Neural crest cell (in vitro differentiated cells): ENCODE data around the gene ECE1. TPM values are rescaled to one million over a fixed set of nuclear protein-coding genes. Genes with fewer than 3 reads are reported as not detected.

Experiments
- DNase-seq: peaks from one replicate; pipeline ENCODE4 v3.0.0; 2021; ENCODE audit warnings: low read depth, mixed read lengths, low spot score
- H3K27ac Mint-ChIP-seq: one replicate; pipeline ENCODE4 v1.8.0; 2021; ENCODE audit warnings: mild to moderate bottlenecking, mixed read lengths; ENCODE audit not compliant: unreplicated experiment
- H3K27me3 Mint-ChIP-seq: 2 replicates; pipeline ENCODE4 v1.8.0; 2021; ENCODE audit warnings: low read depth, mild to moderate bottlenecking, mixed read lengths
- H3K36me3 Mint-ChIP-seq: 2 replicates; pipeline ENCODE4 v1.8.0; 2021; ENCODE audit warnings: low read depth, mild to moderate bottlenecking, mixed read lengths
- H3K4me1 Mint-ChIP-seq: 2 replicates; pipeline ENCODE4 v1.8.0; 2021; ENCODE audit warnings: mixed read lengths
- H3K4me3 Mint-ChIP-seq: one replicate; pipeline ENCODE4 v1.8.0; 2021; ENCODE audit warnings: mild to moderate bottlenecking, mixed read lengths
- H3K9me3 Mint-ChIP-seq: 2 replicates; pipeline ENCODE4 v1.8.0; 2021; ENCODE audit warnings: mixed read lengths
- CTCF ChIP-seq: fragments of 200-600 bp; sonication (generic); conservative IDR thresholded peaks from 2 replicates; pipeline ENCODE4 v1.5.0; 2021; ENCODE audit warnings: antibody characterized with exemption, mild to moderate bottlenecking
- total RNA-seq: library from RNA; stranded (reverse); gene quantifications from 2 replicates; pipeline ENCODE4 v1.2.1, GENCODE V29; 2021

Gene ECE1
- total RNA-seq, 1 donor from 2014 or later: 40.3 TPM

DNA sequence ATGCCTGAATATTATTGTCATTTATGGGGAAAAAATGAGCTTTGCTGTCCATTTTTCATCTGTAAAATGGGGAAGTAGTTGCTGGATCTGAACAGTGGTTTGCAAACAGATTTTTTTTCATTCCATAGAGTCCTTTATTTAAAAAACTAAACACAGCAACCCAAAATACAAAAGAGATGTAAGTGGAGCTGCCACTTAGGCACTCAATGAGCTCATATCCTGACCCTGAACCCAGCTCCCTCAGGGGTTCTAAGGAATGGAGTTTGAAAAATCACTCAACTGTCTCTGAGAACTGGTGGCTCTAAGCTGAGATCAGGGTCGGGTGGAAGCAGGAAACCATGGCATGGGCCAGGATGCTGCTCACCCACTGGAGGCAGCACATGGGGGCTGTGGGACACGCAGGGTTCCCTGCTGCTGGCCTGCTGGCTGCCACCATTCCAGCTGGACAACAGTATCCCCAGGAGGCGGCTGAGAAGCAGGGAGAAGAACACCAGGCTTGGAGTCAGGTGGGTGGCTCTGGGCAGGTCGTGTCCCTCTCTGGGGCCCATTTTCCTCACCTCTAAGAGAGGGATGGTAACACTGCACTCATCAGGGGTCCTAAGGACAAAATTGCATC, 9.6 kb upstream of the ECE1 start:
- Mint-ChIP-seq H3K4me3 (no peak overlapping the region), H3K27ac (no peak overlapping the region), H3K9me3 (no peaks in the 10 kb centered on the region), H3K36me3 (no peaks in the 10 kb centered on the region), H3K27me3 (no peaks in the 10 kb centered on the region), H3K4me1 (peaks cover 15% of the 10 kb centered on the region)
- DNase-seq: no peak
- no peak for TF ChIP-seq CTCF

DNA sequence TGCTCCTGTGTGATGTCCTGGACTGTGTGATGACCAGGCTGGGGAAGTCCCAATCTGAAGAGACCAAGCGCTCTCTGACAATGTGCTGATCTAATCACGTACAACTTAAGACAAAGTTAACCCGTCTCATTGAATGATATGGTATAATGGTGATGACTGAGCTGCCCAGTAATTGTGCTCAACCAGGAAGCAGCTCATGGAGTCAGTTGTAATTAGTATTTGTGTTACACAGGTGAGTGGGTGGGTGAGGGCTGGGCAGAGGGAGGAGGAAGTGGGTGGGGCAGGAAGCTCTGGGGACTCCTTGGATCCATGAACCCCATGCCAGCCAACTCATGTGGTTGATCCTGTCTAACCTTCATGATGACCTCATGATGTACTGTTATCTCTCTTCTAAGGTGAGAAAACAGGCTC, 8.7 kb upstream of the ECE1 start:
- Mint-ChIP-seq H3K27ac (no peak overlapping the region), H3K27me3 (no peaks in the 10 kb centered on the region), H3K4me1 (peaks cover 19% of the 10 kb centered on the region), H3K4me3 (no peak overlapping the region), H3K9me3 (no peaks in the 10 kb centered on the region), H3K36me3 (no peaks in the 10 kb centered on the region)
- no peak for TF ChIP-seq CTCF
- DNase-seq: no peak

DNA sequence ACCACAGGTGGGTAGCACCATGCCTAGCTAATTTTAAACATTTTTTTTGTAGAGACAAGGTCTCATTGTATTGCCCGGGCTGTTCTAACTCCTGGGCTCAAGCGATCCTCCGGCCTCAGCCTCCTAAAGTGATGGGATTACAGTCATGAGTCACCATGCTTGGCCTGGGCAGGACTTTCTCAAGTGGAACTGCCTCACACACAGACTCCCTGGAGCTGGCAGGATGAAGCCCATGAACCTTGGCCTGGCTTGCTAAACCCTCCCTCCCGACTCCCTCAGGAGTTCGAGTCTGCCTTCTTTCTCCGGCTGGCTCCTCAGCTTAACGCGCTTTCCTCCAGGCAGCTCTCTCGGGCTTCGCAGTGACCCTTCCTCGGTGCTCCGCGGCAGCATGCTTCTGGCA, 7.7 kb upstream of the ECE1 start:
- TF ChIP-seq CTCF: no peak
- Mint-ChIP-seq H3K9me3 (no peaks in the 10 kb centered on the region), H3K36me3 (no peaks in the 10 kb centered on the region), H3K4me3 (no peak overlapping the region), H3K27me3 (no peaks in the 10 kb centered on the region), H3K27ac (no peak overlapping the region), H3K4me1 (peaks cover 29% of the 10 kb centered on the region)
- DNase-seq: no peak

DNA sequence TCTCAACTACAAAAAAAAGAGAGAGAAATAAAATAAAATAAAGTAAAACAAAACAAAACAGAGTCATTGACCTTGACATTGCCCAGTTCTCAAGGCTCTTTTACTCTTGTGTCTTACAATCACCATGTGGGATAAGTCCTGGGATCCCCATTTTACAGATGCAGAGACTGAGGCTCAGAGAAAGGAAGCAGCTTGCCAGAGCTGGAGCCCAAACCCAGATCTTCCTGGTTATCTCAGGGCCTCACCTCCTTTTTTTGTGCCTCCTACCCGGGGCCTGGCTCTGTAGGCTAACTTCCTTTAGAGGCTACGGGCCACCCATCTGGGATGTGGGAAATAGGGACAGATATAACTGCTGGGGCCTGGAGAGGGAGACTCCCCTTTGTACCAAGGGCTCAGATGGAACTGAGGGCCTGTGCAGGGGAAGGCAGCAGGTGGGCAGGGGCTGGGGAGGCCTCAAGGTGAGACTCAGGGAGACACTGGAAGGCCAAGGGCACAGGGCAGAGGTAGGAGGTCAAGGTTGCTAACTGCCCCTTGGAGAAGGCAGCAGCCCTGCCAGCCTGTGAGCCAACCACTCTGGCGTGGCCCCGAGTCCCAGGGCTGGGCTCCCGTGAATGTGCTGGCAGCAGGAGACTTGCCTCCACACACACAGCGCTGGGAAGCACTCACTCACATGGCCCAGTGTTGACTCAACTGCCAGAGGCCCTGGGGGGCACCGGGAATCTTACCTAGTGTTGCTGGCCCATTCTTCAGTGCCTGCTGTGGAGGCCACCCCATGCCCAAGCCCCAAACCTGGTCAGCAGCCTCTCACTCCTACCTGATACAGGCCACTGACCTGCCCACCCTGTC, 6.5 kb upstream of the ECE1 start:
- Mint-ChIP-seq H3K9me3 (no peaks in the 10 kb centered on the region), H3K4me1 (peaks cover 36% of the 10 kb centered on the region), H3K36me3 (peaks cover 2% of the 10 kb centered on the region), H3K27me3 (peaks cover 5% of the 10 kb centered on the region), H3K4me3 (no peak overlapping the region), H3K27ac (no peak overlapping the region)
- no peak for DNase-seq
- TF ChIP-seq CTCF: no peak

- no peak overlapping the region for H3K4me3 Mint-ChIP-seq
- peaks cover 10% of the 10 kb centered on the region for H3K27me3 Mint-ChIP-seq
- peaks cover 42% of the 10 kb centered on the region for H3K4me1 Mint-ChIP-seq
- DNase-seq: no peak
- TF ChIP-seq CTCF: no peak
- peaks cover 2% of the 10 kb centered on the region for H3K36me3 Mint-ChIP-seq
- no peaks in the 10 kb centered on the region for H3K9me3 Mint-ChIP-seq
- no peak overlapping the region for H3K27ac Mint-ChIP-seq
These were observed 5.3 kb upstream of the ECE1 start for GRCh38 chr1:21295545-21295944.
